HG02852 (cell line): Measurements from ENCODE around the gene GEMIN5.
A peak's percentile ranks its signal among the peaks of the same experiment; 100 is the strongest.
"Not testable (repeated sequence)": the region's sequence is repeated elsewhere in the genome, so short reads cannot be mapped to it uniquely, and the experiment has no call there.

Experiments
- ATAC-seq: cut with Tn5 transposase; IDR thresholded peaks from one replicate; pipeline ENCODE4 v1.9.1; 2021; ENCODE audit warnings: mild to moderate bottlenecking, moderate library complexity; ENCODE audit not compliant: unreplicated experiment

Gene GEMIN5

GRCh38 chr5:154937718-154938466 lies at the start of gene GEMIN5:
TSS of gene GEMIN5 (minus strand) at chr5:154938211. CDS start at chr5:154938133, 78 bp downstream.
- ATAC-seq, result peak; percentile 80

GRCh38 chr5:154986151-154986550 lies 48.1 kb upstream of the GEMIN5 start:
- no peak for ATAC-seq

GRCh38 chr5:154984946-154985516 lies 47.0 kb upstream of the GEMIN5 start:
- no peak for ATAC-seq

- not testable (repeated sequence) for ATAC-seq
These were observed 40.3 kb upstream of the GEMIN5 start for GRCh38 chr5:154978294-154978693.

GRCh38 chr5:154977409-154977808 lies 39.4 kb upstream of the GEMIN5 start:
- ATAC-seq, result no peak

GRCh38 chr5:154976082-154976481 lies 38.1 kb upstream of the GEMIN5 start:
- ATAC-seq, result not testable (repeated sequence)

GRCh38 chr5:154972476-154973080 lies 34.6 kb upstream of the GEMIN5 start:
- no peak for ATAC-seq

GRCh38 chr5:154971501-154971900 lies 33.5 kb upstream of the GEMIN5 start:
- no peak for ATAC-seq

GRCh38 chr5:154970759-154971158 lies 32.7 kb upstream of the GEMIN5 start:
- ATAC-seq, result no peak

GRCh38 chr5:154968953-154969352 lies 30.9 kb upstream of the GEMIN5 start:
- no peak for ATAC-seq

GRCh38 chr5:154967421-154968024 lies 29.5 kb upstream of the GEMIN5 start:
- ATAC-seq, result no peak

GRCh38 chr5:154966874-154967273 lies 28.9 kb upstream of the GEMIN5 start:
- no peak for ATAC-seq

- no peak for ATAC-seq
These were observed 28.2 kb upstream of the GEMIN5 start for GRCh38 chr5:154966081-154966841.

GRCh38 chr5:154962494-154962893 lies 24.5 kb upstream of the GEMIN5 start:
- peak; percentile 94 for ATAC-seq

- no peak for ATAC-seq
These were observed 18.7 kb upstream of the GEMIN5 start for GRCh38 chr5:154956712-154957111.

GRCh38 chr5:154949781-154950180 lies 11.8 kb upstream of the GEMIN5 start:
- no peak for ATAC-seq

GRCh38 chr5:154948313-154948712 lies 10.3 kb upstream of the GEMIN5 start:
- no peak for ATAC-seq

- no peak for ATAC-seq
These were observed 9.8 kb upstream of the GEMIN5 start for GRCh38 chr5:154947778-154948177.

GRCh38 chr5:154945695-154946301 lies 7.8 kb upstream of the GEMIN5 start:
- ATAC-seq, result no peak

GRCh38 chr5:154944716-154945115 lies 6.7 kb upstream of the GEMIN5 start:
- ATAC-seq, result no peak

- ATAC-seq, result no peak
These were observed 5.5 kb upstream of the GEMIN5 start for GRCh38 chr5:154943527-154943926.
